HepG2 (cell line): ENCODE results near the gene SSBP4.

Experiments used
- CTCF ChIP-seq: sonication (generic); formaldehyde crosslinking; IDR thresholded peaks from 2 replicates; pipeline ENCODE4 v1.5.0; 2020; ENCODE audit warnings: mild to moderate bottlenecking, missing genetic modification reagents, moderate library complexity
- DDIT3 ChIP-seq: sonication (generic); formaldehyde crosslinking; IDR thresholded peaks from 2 replicates; pipeline ENCODE4 v1.4.0; 2020; ENCODE audit warnings: mild to moderate bottlenecking, missing genetic modification reagents
- MAX ChIP-seq: IDR thresholded peaks from 2 replicates; pipeline ENCODE4 v1.6.1; 2012; ENCODE audit warnings: inconsistent platforms
- POLR2A ChIP-seq, 2 experiments: IDR thresholded peaks; 2 replicates each; pipeline ENCODE4 v1.6.1; 2011; ENCODE audit warnings: low read depth in 2 of 2, low read length in 2 of 2, mild to moderate bottlenecking in 1 of 2, moderate library complexity in 1 of 2; ENCODE audit not compliant: insufficient read depth in 1 of 2
- RFX5 ChIP-seq: IDR thresholded peaks from 2 replicates; pipeline ENCODE4 v1.6.1; 2011; ENCODE audit warnings: low read depth, low read length, improper control_type of control experiment
- XRCC5 ChIP-seq: fragments of 200-400 bp; formaldehyde crosslinking; optimal IDR thresholded peaks from 2 replicates; pipeline ENCODE3; 2017; ENCODE audit warnings: mild to moderate bottlenecking, low read length
- ZBTB33 ChIP-seq: sonication (generic); formaldehyde crosslinking; IDR thresholded peaks from 2 replicates; pipeline ENCODE4 v1.4.0; 2020; ENCODE audit warnings: missing genetic modification reagents
- ZNF512 ChIP-seq: sonication (generic); formaldehyde crosslinking; IDR thresholded peaks from 2 replicates; pipeline ENCODE4 v1.4.0; 2020; ENCODE audit warnings: mild to moderate bottlenecking, missing genetic modification reagents
- ZSCAN29 ChIP-seq: sonication (generic); formaldehyde crosslinking; conservative IDR thresholded peaks from 2 replicates; pipeline ENCODE4 v1.4.0; 2020; ENCODE audit warnings: mild to moderate bottlenecking, missing genetic modification reagents

- TF ChIP-seq MAX (peak; percentile 32; the same call in 1 of the 2 replicates), ZSCAN29 (CRISPR knock-in tag) (no peak), CTCF (CRISPR knock-in tag) (peak; percentile 79), POLR2A (IDR thresholded peaks at IDR 0.05; ENCODE audit: insufficient read depth in 1 of 2, low read depth in 2 of 2, low read length in 2 of 2) (no peak), RFX5 (no peak), ZBTB33 (CRISPR knock-in tag) (no peak), XRCC5 (no peak), DDIT3 (CRISPR knock-in tag) (no peak), ZNF512 (CRISPR knock-in tag) (no peak)
Observed at GRCh38 chr19:18440415-18440877, 21.2 kb downstream of the SSBP4 start.
